ENCODE results near the gene FREM2. TPM values are rescaled to one million over a fixed set of nuclear protein-coding genes. Genes with fewer than 3 reads are reported as not detected.

Gene FREM2
- total and polyA plus RNA-seq, 2 of the 4 experiments (the other 2 are of a cell fraction), result not detected

DNA sequence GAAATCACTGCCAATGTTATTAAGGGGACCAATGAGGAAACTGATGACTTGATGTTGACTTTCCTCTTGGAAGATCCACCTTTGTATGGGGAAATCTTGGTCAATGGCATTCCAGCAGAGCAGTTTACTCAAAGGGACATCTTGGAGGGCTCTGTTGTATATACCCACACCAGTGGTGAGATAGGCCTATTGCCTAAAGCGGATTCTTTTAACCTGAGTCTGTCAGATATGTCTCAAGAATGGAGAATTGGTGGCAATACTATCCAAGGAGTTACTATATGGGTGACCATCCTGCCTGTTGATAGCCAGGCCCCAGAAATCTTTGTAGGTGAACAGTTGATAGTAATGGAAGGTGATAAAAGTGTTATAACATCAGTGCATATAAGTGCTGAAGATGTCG, 3.4 kb downstream of the FREM2 start:
- DNase-seq, result no peak
- Histone ChIP-seq H3K23ac (ENCODE audit: low read depth, low read length) (no peak overlapping the region), H4K20me1 (ENCODE audit: insufficient read depth, low read length) (no peaks in the 10 kb centered on the region), H3K27ac (ENCODE audit: insufficient read depth, low read length) (no peak overlapping the region), H4K91ac (ENCODE audit: insufficient read depth, low read depth, low read length) (no peak overlapping the region), H3K9me1 (ENCODE audit: insufficient read depth, low read length) (no peaks in the 10 kb centered on the region), H4K8ac (ENCODE audit: low read depth in 2 of 2, low read length in 2 of 2) (no peak overlapping the region), H3K18ac (ENCODE audit: low read depth, low read length) (no peak overlapping the region), H2AK9ac (replicated peaks; ENCODE audit: low read depth, low read length, poor library complexity) (no peak overlapping the region), H3K4me3 (ENCODE audit: insufficient read depth, low read depth, low read length) (no peak overlapping the region), H2AK5ac (ENCODE audit: low read depth, low read length) (no peak overlapping the region), H3K9me3 (ENCODE audit: control insufficient read depth, insufficient read depth, low read length) (no peaks in the 10 kb centered on the region), H2BK5ac (ENCODE audit: low read depth, low read length, poor library complexity, severe bottlenecking) (no peak overlapping the region), H3K79me1 (ENCODE audit: low read depth in 1 of 2, low read length in 2 of 2) (no peaks in the 10 kb centered on the region), H3K14ac (replicated peaks; ENCODE audit: low read depth, low read length) (no peak overlapping the region), H3K27me3 (ENCODE audit: control insufficient read depth, insufficient read depth, low read length) (peaks cover 13% of the 10 kb centered on the region; the same call in 1 of the 2 replicates), H3K4me2 (ENCODE audit: low read depth, low read length) (no peak overlapping the region), H3K9ac (ENCODE audit: low read depth, low read length) (no peak overlapping the region), H2BK15ac (ENCODE audit: low read depth, low read length) (no peak overlapping the region), H3K56ac (ENCODE audit: extremely low read depth, insufficient read depth, low read length) (no peak overlapping the region), H2BK20ac (ENCODE audit: low read depth, low read length) (no peak overlapping the region), H3K4me1 (ENCODE audit: control insufficient read depth, insufficient read depth, low read length) (no peaks in the 10 kb centered on the region), H3K4ac (ENCODE audit: low read depth, low read length) (no peak overlapping the region), H2BK120ac (ENCODE audit: low read depth, low read length) (no peak overlapping the region), H2AFZ (replicated peaks; ENCODE audit: low read length, poor library complexity) (no peak overlapping the region), H3K36me3 (ENCODE audit: control insufficient read depth, insufficient read depth, low read length) (no peaks in the 10 kb centered on the region), H4K5ac (ENCODE audit: low read depth, low read length) (no peak overlapping the region)
- ATAC-seq (ENCODE audit: low read depth), result no peak
- BruUV-seq (replicated peaks), result no TSS peak
- in situ Hi-C loops (cut with MboI; ENCODE audit: low sequenced_read_pairs), result no loop called here
- dilution Hi-C loops (cut with HindIII; ENCODE audit: low sequenced_read_pairs, unreplicated experiment), result no loop called here
- intact Hi-C loops (cut with micrococcal nuclease), result no loop called here
- ChIA-PET POLR2A (ENCODE audit: unreplicated experiment) (no interaction called here), CTCF (no interaction called here)
- WGBS, 2 experiments (ENCODE audit: extremely low coverage in 2 of 2, insufficient read length in 1 of 2), result no CpG with 5 or more reads among the region's 2 CpGs
- TF ChIP-seq POLR2A (IDR thresholded peaks at IDR 0.05; ENCODE audit: low read depth, low read length) (no peak), MAFK (IDR thresholded peaks at IDR 0.05; ENCODE audit: low read depth, low read length) (no peak), SMC3 (IDR thresholded peaks at IDR 0.05; ENCODE audit: low read depth, low read length) (no peak), FOS (IDR thresholded peaks at IDR 0.05; ENCODE audit: low read depth, low read length) (no peak)

Measured in IMR-90 (cell line).